ENCODE measurements around the gene NAP1L1. TPM values are rescaled to one million over a fixed set of nuclear protein-coding genes. Genes with fewer than 3 reads are reported as not detected.

Gene NAP1L1
- total RNA-seq, 2 experiments from 2014 or later, result 534 to 576 TPM

GRCh38 chr12:76075448-76075847 lies 9.0 kb downstream of the NAP1L1 start:
- Mint-ChIP-seq H3K27me3 (no peaks in the 10 kb centered on the region), H3K4me3 (no peak overlapping the region), H3K27ac (no peak overlapping the region), H3K9me3 (no peaks in the 10 kb centered on the region), H3K36me3 (peaks cover 47% of the 10 kb centered on the region), H3K4me1 (peaks cover 49% of the 10 kb centered on the region)
- ATAC-seq (ENCODE audit: low read depth) (no peak), DNase-seq (no peak)
- POLR2A ChIA-PET, result interaction anchor here (1.8 kb wide), 1 partner anchor 9 kb away, joined by 5 read pairs; the partner anchor contains the start of gene NAP1L1

DNA sequence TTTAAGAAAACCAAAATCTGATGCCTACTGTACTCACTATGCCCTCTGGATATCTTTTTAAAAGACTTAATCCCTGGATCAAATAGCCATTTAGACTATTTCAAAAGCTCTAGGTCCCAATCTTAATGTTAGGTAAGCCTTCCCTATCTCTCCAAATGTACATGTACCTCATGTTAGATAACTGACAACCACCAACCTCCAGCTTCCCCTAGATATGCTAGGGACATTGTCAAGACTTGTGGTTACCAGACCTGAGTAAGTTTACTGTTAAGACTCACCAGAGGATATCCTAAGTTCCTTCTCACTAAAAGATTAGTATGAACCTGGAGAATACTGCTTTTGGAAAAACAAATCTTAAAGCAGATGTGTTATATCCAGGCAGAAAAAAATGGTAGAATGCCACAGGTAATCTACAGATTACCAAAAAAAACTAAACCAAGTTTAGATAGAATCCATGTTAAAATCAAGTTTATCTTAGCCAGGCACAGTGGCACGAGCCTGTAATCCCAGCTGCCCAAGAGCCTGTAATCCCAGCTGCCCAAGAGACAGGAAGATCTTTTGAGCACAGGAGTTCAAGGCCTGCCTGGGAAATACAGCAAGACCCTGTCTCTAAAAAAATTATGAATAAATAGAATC lies 9.7 kb downstream of the NAP1L1 start:
- ATAC-seq (ENCODE audit: low read depth), result peak; percentile 47
- Mint-ChIP-seq H3K9me3 (no peaks in the 10 kb centered on the region), H3K36me3 (peaks cover 48% of the 10 kb centered on the region), H3K27ac (no peak overlapping the region), H3K4me3 (no peak overlapping the region), H3K4me1 (peaks cover 49% of the 10 kb centered on the region), H3K27me3 (no peaks in the 10 kb centered on the region)
- no peak for DNase-seq
- POLR2A ChIA-PET, result interaction anchor here (1.8 kb wide), 1 partner anchor 9 kb away, joined by 5 read pairs; the partner anchor contains the start of gene NAP1L1

- peaks cover 47% of the 10 kb centered on the region for H3K36me3 Mint-ChIP-seq
- ATAC-seq (ENCODE audit: low read depth) (no peak), DNase-seq (no peak)
- POLR2A ChIA-PET, result no interaction called here
- H3K9me3 Mint-ChIP-seq, result no peaks in the 10 kb centered on the region
- H3K4me3 Mint-ChIP-seq, result no peak overlapping the region
- peaks cover 42% of the 10 kb centered on the region for H3K4me1 Mint-ChIP-seq
- H3K27ac Mint-ChIP-seq, result no peak overlapping the region
- no peaks in the 10 kb centered on the region for H3K27me3 Mint-ChIP-seq
Measured at GRCh38 chr12:76073561-76073960, 10.9 kb downstream of the NAP1L1 start.

DNA sequence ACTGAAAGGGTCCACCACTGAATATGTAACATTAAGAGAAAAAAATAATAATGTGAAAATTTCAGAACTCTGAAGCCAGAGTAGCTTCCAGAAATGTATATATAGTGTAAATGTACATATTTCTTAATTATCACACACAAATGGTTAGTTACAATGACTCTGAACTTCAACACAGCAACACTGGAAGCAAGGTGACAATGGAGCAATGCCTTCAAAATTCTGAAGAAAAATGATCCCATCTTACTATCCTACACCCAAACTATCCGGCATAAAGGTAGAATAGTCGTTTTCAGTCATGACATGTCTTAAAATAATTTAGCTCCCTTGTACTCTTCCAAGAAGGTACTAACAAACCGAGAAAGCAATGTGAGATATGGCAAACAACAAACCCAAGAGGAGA lies 11.9 kb downstream of the NAP1L1 start:
- H3K27me3 Mint-ChIP-seq, result no peaks in the 10 kb centered on the region
- POLR2A ChIA-PET, result interaction anchor here (0.7 kb wide), 1 partner anchor 9 kb away, joined by 4 read pairs; no protein-coding TSS in a partner anchor
- peaks cover 52% of the 10 kb centered on the region for H3K36me3 Mint-ChIP-seq
- H3K4me1 Mint-ChIP-seq, result peaks cover 43% of the 10 kb centered on the region
- H3K27ac Mint-ChIP-seq, result no peak overlapping the region
- no peak for ATAC-seq (ENCODE audit: low read depth)
- H3K9me3 Mint-ChIP-seq, result no peaks in the 10 kb centered on the region
- no peak overlapping the region for H3K4me3 Mint-ChIP-seq
- no peak for DNase-seq

- Mint-ChIP-seq H3K27ac (no peak overlapping the region), H3K4me3 (no peak overlapping the region), H3K36me3 (peaks cover 77% of the 10 kb centered on the region), H3K27me3 (no peaks in the 10 kb centered on the region), H3K9me3 (peaks cover 11% of the 10 kb centered on the region), H3K4me1 (peaks cover 27% of the 10 kb centered on the region)
- POLR2A ChIA-PET, result interaction anchor here (1.0 kb wide), 1 partner anchor 15 kb away, joined by 3 read pairs; the partner anchor contains the start of gene NAP1L1
- no peak for DNase-seq
- no peak for ATAC-seq (ENCODE audit: low read depth)
Measured at GRCh38 chr12:76069339-76069738, 15.1 kb downstream of the NAP1L1 start.

- H3K27ac Mint-ChIP-seq, result no peak overlapping the region
- H3K27me3 Mint-ChIP-seq, result no peaks in the 10 kb centered on the region
- peaks cover 13% of the 10 kb centered on the region for H3K9me3 Mint-ChIP-seq
- H3K4me1 Mint-ChIP-seq, result peaks cover 16% of the 10 kb centered on the region
- no peak for DNase-seq
- H3K4me3 Mint-ChIP-seq, result no peak overlapping the region
- POLR2A ChIA-PET, result no interaction called here
- ATAC-seq (ENCODE audit: low read depth), result no peak
- peaks cover 78% of the 10 kb centered on the region for H3K36me3 Mint-ChIP-seq
Measured at GRCh38 chr12:76065917-76066316, 18.6 kb downstream of the NAP1L1 start.

DNA sequence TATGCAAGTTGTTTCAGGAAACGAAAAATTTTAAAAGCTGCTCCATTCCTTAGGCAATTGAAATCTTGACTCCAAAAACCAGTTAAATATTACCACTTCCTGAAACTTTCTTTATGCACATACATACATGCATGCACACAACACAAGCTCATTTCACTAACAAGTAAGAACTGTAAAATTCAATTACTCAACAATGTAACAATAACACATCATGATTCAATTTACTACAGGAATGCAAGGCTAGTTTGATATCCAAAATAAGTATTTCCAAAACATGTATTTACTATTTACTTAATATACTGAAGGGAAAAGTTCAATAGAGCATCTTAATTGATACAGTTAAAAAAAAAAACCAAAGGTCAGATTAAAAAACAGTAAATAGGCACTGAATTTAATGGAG lies 19.6 kb downstream of the NAP1L1 start:
- ATAC-seq (ENCODE audit: low read depth), result no peak
- POLR2A ChIA-PET, result no interaction called here
- DNase-seq, result no peak
- no peaks in the 10 kb centered on the region for H3K27me3 Mint-ChIP-seq
- peaks cover 13% of the 10 kb centered on the region for H3K9me3 Mint-ChIP-seq
- peaks cover 74% of the 10 kb centered on the region for H3K36me3 Mint-ChIP-seq
- H3K4me1 Mint-ChIP-seq, result peaks cover 17% of the 10 kb centered on the region
- no peak overlapping the region for H3K4me3 Mint-ChIP-seq
- H3K27ac Mint-ChIP-seq, result no peak overlapping the region

- H3K27ac Mint-ChIP-seq, result no peak overlapping the region
- peaks cover 6% of the 10 kb centered on the region for H3K9me3 Mint-ChIP-seq
- H3K27me3 Mint-ChIP-seq, result no peaks in the 10 kb centered on the region
- ATAC-seq (ENCODE audit: low read depth) (no peak), DNase-seq (no peak)
- POLR2A ChIA-PET, result no interaction called here
- peaks cover 50% of the 10 kb centered on the region for H3K36me3 Mint-ChIP-seq
- H3K4me1 Mint-ChIP-seq, result peaks cover 11% of the 10 kb centered on the region
- no peak overlapping the region for H3K4me3 Mint-ChIP-seq
Measured at GRCh38 chr12:76060111-76060510, 24.4 kb downstream of the NAP1L1 start.

DNA sequence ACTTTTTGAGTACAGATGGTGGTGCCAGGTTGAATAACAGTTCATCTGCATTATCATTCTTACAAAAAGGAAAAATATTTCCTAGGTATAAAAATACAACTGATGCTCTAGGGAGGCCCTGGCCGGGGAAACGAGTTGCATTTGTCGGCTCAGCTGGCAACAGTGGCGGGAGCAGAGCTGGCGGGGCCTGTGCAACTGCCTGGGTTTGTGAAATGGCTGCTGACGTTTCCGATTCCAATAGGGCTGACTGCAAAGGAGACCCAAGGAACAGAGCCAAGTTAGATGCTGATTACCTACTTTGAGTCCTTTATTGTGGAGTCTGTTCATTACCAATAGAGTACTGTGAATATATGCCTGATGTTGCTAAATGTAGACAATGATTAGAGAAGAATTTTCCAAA lies 27.2 kb downstream of the NAP1L1 start:
- Mint-ChIP-seq H3K9me3 (no peaks in the 10 kb centered on the region), H3K4me1 (peaks cover 11% of the 10 kb centered on the region), H3K4me3 (no peak overlapping the region), H3K27ac (no peak overlapping the region), H3K27me3 (no peaks in the 10 kb centered on the region), H3K36me3 (peaks cover 30% of the 10 kb centered on the region)
- POLR2A ChIA-PET, result no interaction called here
- no peak for DNase-seq
- ATAC-seq (ENCODE audit: low read depth), result no peak

DNA sequence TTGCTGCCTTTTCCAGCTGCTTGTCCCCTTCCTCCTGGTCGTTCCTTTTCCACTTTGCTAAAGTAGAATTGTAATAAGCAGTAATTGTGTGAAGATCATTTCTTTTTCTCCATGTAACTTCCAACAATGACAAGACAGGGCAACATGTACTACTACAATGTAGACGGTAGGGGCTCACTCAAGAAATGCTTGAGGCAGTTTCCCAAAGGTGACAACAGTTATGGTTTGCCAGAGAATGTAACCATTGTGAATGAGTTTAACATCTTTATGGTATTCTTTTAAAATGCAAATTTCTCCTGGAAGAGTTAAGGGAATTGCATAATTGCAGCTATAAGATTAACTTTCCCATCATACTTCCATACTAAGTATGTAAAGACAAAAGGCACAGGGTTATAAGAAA lies 29.1 kb downstream of the NAP1L1 start:
- no peak overlapping the region for H3K4me3 Mint-ChIP-seq

GRCh38 chr12:76049575-76050251 lies 34.8 kb downstream of the NAP1L1 start:
- no peaks in the 10 kb centered on the region for H3K27me3 Mint-ChIP-seq
- DNase-seq (no peak), ATAC-seq (ENCODE audit: low read depth) (no peak)
- H3K9me3 Mint-ChIP-seq, result no peaks in the 10 kb centered on the region
- POLR2A ChIA-PET, result no interaction called here
- no peak overlapping the region for H3K27ac Mint-ChIP-seq
- H3K36me3 Mint-ChIP-seq, result peaks cover 16% of the 10 kb centered on the region
- no peaks in the 10 kb centered on the region for H3K4me1 Mint-ChIP-seq
- no peak overlapping the region for H3K4me3 Mint-ChIP-seq

More for the DNA sequence above, 29.1 kb downstream of the NAP1L1 start:
- H3K36me3 Mint-ChIP-seq, result peaks cover 26% of the 10 kb centered on the region
- POLR2A ChIA-PET, result no interaction called here
- no peak for ATAC-seq (ENCODE audit: low read depth)
- peaks cover 6% of the 10 kb centered on the region for H3K4me1 Mint-ChIP-seq
- DNase-seq, result no peak
- no peaks in the 10 kb centered on the region for H3K27me3 Mint-ChIP-seq
- no peak overlapping the region for H3K27ac Mint-ChIP-seq
- no peaks in the 10 kb centered on the region for H3K9me3 Mint-ChIP-seq

DNA sequence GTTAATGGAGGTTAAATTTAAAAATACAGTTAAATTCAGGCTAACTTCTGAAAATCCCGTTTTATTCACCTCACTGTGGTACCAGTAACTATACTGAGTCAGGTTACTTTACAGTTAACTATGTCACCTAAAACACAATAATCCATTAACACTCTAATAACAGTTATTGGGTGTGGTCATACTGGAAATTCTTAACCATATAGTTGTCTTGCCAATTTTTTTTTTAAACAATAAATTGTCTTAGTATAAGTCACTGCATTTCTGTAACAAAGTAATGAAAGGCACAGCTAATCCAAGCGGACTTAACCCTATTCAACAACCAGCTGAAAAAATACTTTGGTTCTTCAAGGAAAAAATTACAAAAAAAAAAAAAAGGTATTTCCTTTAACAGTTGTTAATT lies 36.7 kb downstream of the NAP1L1 start:
- POLR2A ChIA-PET, result interaction anchor here (0.6 to 0.7 kb wide), 2 partner anchors 46 to 716 kb away, joined by 3 to 5 read pairs; no protein-coding TSS in a partner anchor
- Mint-ChIP-seq H3K27ac (no peak overlapping the region), H3K27me3 (no peaks in the 10 kb centered on the region), H3K9me3 (no peaks in the 10 kb centered on the region), H3K4me3 (no peak overlapping the region), H3K4me1 (no peaks in the 10 kb centered on the region), H3K36me3 (peaks cover 15% of the 10 kb centered on the region)
- ATAC-seq (ENCODE audit: low read depth) (no peak), DNase-seq (no peak)

DNA sequence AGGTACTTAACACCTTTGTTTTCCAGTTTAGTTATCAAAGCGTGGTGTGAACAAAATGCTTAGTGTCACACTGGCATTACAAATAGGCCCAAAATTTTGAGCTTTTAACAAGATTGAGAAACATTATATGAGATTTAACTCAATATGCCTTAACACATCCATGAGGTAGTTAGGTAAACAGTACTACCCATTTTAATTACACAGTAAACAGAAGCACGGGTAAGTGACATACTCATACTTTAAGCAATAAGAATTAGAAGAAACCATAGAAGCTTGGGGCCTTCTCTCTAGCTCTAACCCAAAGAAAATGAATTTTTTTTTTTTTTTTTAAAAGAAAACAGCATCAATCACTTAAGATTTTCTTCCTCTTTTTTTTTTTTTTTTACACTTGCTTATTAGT lies 37.4 kb downstream of the NAP1L1 start:
- POLR2A ChIA-PET, result interaction anchor here (0.6 to 0.7 kb wide), 2 partner anchors 47 to 716 kb away, joined by 3 to 5 read pairs; no protein-coding TSS in a partner anchor
- H3K9me3 Mint-ChIP-seq, result no peaks in the 10 kb centered on the region
- no peaks in the 10 kb centered on the region for H3K4me1 Mint-ChIP-seq
- H3K4me3 Mint-ChIP-seq, result no peak overlapping the region
- peaks cover 11% of the 10 kb centered on the region for H3K36me3 Mint-ChIP-seq
- no peak for ATAC-seq (ENCODE audit: low read depth)
- no peaks in the 10 kb centered on the region for H3K27me3 Mint-ChIP-seq
- no peak overlapping the region for H3K27ac Mint-ChIP-seq
- no peak for DNase-seq

DNA sequence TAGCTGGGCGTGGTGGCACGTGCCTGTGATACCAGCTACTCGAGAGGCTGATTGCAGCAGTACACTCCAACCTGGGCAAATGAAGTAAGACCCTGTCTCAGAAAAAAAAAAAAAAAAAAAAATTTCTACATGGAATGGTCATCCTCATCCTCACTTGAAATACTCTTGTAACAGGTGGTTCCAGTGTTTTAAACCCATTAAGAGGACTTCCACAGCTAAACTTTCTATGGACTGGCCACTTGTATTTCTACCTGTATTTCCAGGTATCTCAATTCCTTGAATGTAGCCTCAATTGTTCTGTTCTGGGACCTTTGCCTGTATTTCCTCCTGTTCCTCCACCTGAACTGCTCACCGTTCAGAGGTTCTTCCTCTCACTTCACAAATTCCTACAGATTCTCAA lies 41.1 kb downstream of the NAP1L1 start:
- Mint-ChIP-seq H3K36me3 (peaks cover 5% of the 10 kb centered on the region), H3K4me3 (no peak overlapping the region), H3K27me3 (no peaks in the 10 kb centered on the region), H3K9me3 (no peaks in the 10 kb centered on the region), H3K4me1 (no peaks in the 10 kb centered on the region), H3K27ac (no peak overlapping the region)
- ATAC-seq (ENCODE audit: low read depth) (no peak), DNase-seq (no peak)
- POLR2A ChIA-PET, result no interaction called here
